SU-DHL-6 (cell line): ENCODE measurements around the gene WNT4.

ENCODE experiments used
- H2AFZ ChIP-seq: fragments of 200-600 bp; sonication (generic); 2 replicates; pipeline ENCODE4 v1.6.1; 2014; ENCODE audit warnings: low read depth, mild to moderate bottlenecking, moderate library complexity, mixed read lengths, antibody characterized with exemption, low read length; ENCODE audit not compliant: severe bottlenecking
- H3F3A ChIP-seq: fragments of 200-600 bp; shearing (Covaris generic); 2 replicates; pipeline ENCODE4 v1.6.0; 2016; ENCODE audit warnings: antibody characterized with exemption, mild to moderate bottlenecking; ENCODE audit not compliant: insufficient read depth
- H3K27ac ChIP-seq: fragments of 200-600 bp; sonication (generic); 2 replicates; pipeline ENCODE4 v1.5.1; 2016; ENCODE audit warnings: low read depth, mild to moderate bottlenecking, low read length, moderate library complexity, mixed read lengths
- H3K27me3 ChIP-seq: fragments of 200-600 bp; sonication (generic), shearing (Covaris generic); 2 replicates; pipeline ENCODE4 v1.6.0; 2014; ENCODE audit warnings: mild to moderate bottlenecking, low read length
- H3K36me3 ChIP-seq: fragments of 200-600 bp; sonication (generic); 2 replicates; pipeline ENCODE4 v1.6.1; 2014; ENCODE audit warnings: mild to moderate bottlenecking, low read length, mixed read lengths
- H3K4me2 ChIP-seq: fragments of 300-600, 200-600 bp; shearing (Covaris generic), sonication (generic); 2 replicates; pipeline ENCODE4 v1.6.0; 2014; ENCODE audit warnings: low read length, low read depth, mild to moderate bottlenecking; ENCODE audit not compliant: poor library complexity, severe bottlenecking
- H3K4me3 ChIP-seq: fragments of 200-600 bp; sonication (generic); 2 replicates; pipeline ENCODE4 v1.5.1; 2014; ENCODE audit warnings: antibody characterized with exemption, low read length, mild to moderate bottlenecking, mixed read lengths; ENCODE audit not compliant: insufficient read depth, poor library complexity, severe bottlenecking
- H3K79me2 ChIP-seq: fragments of 200-600 bp; sonication (generic); 2 replicates; pipeline ENCODE4 v1.6.1; 2014; ENCODE audit warnings: mild to moderate bottlenecking, low read length, moderate library complexity; ENCODE audit not compliant: insufficient read depth
- H3K9ac ChIP-seq: fragments of 200-600 bp; sonication (generic); 2 replicates; pipeline ENCODE4 v1.7.0; 2014; ENCODE audit warnings: mild to moderate bottlenecking, low read length
- H3K9me2 ChIP-seq: fragments of 200-600 bp; sonication (generic); replicated peaks from 2 replicates; pipeline ENCODE4 v1.6.1; 2014; ENCODE audit warnings: low read length; ENCODE audit not compliant: insufficient read depth
- H3K9me3 ChIP-seq: fragments of 200-600 bp; sonication (generic); 2 replicates; pipeline ENCODE4 v1.6.1; 2014; ENCODE audit warnings: low read length, mixed read lengths; ENCODE audit not compliant: insufficient read depth
- H4K20me1 ChIP-seq: fragments of 200-600 bp; sonication (generic); 2 replicates; pipeline ENCODE4 v1.6.1; 2014; ENCODE audit warnings: low read depth, mild to moderate bottlenecking, antibody characterized with exemption, low read length, moderate library complexity, mixed read lengths
- EZH2phosphoT487 ChIP-seq: fragments of 200-600 bp; sonication (generic), shearing (Covaris generic); conservative IDR thresholded peaks from 2 replicates; pipeline ENCODE4 v1.6.1; 2018; ENCODE audit warnings: mild to moderate bottlenecking, antibody characterized with exemption, low read length, moderate library complexity, mixed read lengths
- TF ChIP-seq, protein P1 (sequence below): fragments of 200-600 bp; sonication (generic); IDR thresholded peaks from one replicate; pipeline ENCODE4 v1.5.1; 2017; ENCODE audit warnings: antibody characterized with exemption, mild to moderate bottlenecking, low read length, moderate library complexity; ENCODE audit not compliant: insufficient read depth, poor library complexity, severe bottlenecking

Gene WNT4

DNA sequence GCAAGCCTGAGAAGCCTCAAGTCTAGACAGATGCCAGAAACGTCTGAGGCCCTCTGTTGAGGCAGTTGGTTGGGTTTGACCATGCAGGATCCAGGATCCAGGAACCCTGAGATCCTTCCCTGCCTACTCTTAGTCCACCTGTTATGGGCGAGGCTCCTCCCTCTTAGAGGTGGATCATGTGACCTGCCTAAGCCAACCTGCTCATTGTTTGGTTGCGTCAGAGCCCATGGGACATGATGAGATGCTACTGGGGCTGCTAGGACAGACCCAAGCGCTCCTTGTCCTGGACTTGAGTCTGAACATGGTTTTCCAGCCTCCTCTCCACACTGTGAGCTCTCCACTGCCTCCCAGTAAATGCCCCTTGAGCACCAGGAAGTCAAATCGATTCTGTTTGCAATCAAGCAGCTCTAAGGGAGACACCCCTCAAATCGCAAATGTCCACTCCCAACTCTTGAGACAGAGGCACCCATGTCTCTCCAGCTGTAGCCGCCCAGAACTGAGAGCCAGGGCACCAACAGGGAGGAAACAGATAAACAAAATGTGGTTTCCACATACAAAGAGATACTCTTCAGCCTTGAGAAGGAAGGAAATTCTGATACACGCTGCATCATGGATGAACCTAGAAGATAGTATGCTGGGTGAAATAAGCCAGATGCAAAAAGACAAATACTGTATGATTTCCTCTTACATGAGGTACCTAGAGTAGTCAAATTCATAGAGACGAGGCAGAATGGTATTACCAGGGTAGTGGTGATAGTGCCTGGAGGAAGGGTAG is 31.7 kb upstream of the WNT4 start:
- no peaks in the 10 kb centered on the region for H3K9me2 ChIP-seq
- H3K27me3 ChIP-seq = no peaks in the 10 kb centered on the region
- H3K9ac ChIP-seq = no peak overlapping the region
- no peak overlapping the region for H3K4me3 ChIP-seq
- H3K27ac ChIP-seq = no peak overlapping the region
- no peaks in the 10 kb centered on the region for H4K20me1 ChIP-seq
- no peaks in the 10 kb centered on the region for H3F3A ChIP-seq
- TF ChIP-seq, protein P1, sequence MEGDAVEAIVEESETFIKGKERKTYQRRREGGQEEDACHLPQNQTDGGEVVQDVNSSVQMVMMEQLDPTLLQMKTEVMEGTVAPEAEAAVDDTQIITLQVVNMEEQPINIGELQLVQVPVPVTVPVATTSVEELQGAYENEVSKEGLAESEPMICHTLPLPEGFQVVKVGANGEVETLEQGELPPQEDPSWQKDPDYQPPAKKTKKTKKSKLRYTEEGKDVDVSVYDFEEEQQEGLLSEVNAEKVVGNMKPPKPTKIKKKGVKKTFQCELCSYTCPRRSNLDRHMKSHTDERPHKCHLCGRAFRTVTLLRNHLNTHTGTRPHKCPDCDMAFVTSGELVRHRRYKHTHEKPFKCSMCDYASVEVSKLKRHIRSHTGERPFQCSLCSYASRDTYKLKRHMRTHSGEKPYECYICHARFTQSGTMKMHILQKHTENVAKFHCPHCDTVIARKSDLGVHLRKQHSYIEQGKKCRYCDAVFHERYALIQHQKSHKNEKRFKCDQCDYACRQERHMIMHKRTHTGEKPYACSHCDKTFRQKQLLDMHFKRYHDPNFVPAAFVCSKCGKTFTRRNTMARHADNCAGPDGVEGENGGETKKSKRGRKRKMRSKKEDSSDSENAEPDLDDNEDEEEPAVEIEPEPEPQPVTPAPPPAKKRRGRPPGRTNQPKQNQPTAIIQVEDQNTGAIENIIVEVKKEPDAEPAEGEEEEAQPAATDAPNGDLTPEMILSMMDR = no peak
- no peak overlapping the region for H3K4me2 ChIP-seq
- H3K9me3 ChIP-seq = no peaks in the 10 kb centered on the region
- no peak overlapping the region for H2AFZ ChIP-seq
- H3K36me3 ChIP-seq = no peaks in the 10 kb centered on the region
- no peaks in the 10 kb centered on the region for H3K79me2 ChIP-seq

DNA sequence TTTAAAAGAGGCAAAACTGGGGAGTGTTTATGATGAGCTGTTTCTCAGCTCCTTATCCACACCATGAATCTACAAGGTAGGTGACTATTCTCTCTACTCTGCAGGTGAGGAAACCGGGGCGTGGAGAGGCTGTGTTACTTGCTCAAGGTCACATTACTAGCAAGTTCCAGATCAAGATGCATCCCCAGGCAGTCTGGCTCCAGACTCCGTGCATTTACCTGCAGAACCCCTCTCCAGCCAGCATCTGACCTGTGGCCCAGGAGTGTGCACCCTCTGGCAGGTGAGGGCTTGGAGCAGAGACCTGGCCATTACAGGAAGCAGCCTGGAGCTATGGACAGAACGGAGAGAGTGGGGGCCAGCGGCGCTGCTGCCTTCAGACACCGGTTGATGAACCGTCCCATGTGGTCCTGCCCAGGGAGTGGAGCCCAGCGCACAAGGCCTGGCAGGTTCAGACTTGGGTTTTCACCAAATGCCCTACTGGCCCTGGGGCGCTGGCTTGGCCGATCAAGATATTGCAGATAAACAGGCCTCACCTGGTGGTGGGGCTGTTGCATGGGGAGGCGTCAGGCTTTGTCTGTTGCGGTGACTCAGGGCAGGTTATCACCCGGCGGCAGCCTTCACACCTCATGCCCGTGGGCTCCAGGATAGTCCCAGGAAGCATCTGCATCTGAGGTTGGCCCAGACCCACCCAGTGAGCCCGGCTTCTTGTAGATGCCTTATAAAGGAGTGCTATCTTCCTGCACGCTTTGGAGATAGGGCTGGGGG is 29.2 kb upstream of the WNT4 start:
- H3F3A ChIP-seq = no peaks in the 10 kb centered on the region
- H3K27me3 ChIP-seq = no peaks in the 10 kb centered on the region
- H3K36me3 ChIP-seq = no peaks in the 10 kb centered on the region
- H3K9me3 ChIP-seq = no peaks in the 10 kb centered on the region
- H3K9me2 ChIP-seq = no peaks in the 10 kb centered on the region
- H3K4me2 ChIP-seq = no peak overlapping the region
- no peak overlapping the region for H3K9ac ChIP-seq
- no peak overlapping the region for H2AFZ ChIP-seq
- no peak overlapping the region for H3K4me3 ChIP-seq
- no peak overlapping the region for H3K27ac ChIP-seq
- TF ChIP-seq EZH2phosphoT487 = no peak
- TF ChIP-seq, protein P1 = no peak
- H3K79me2 ChIP-seq = no peaks in the 10 kb centered on the region
- H4K20me1 ChIP-seq = no peaks in the 10 kb centered on the region

- Histone ChIP-seq H3K27me3 (no peaks in the 10 kb centered on the region), H4K20me1 (no peaks in the 10 kb centered on the region), H3K27ac (no peak overlapping the region), H3K4me3 (no peak overlapping the region), H3K36me3 (no peaks in the 10 kb centered on the region), H3K9me3 (no peaks in the 10 kb centered on the region), H3K9me2 (no peaks in the 10 kb centered on the region), H3K79me2 (no peaks in the 10 kb centered on the region), H3K4me2 (no peak overlapping the region), H3K9ac (no peak overlapping the region), H3F3A (no peaks in the 10 kb centered on the region), H2AFZ (no peak overlapping the region)
- TF ChIP-seq, protein P1 = no peak
- TF ChIP-seq EZH2phosphoT487 = no peak
Observed at GRCh38 chr1:22169816-22170215, 26.9 kb upstream of the WNT4 start.
